Gastrocnemius medialis (tissue), 4 donors: ENCODE results near the gene SH3BGRL2. TPM values are rescaled to one million over a fixed set of nuclear protein-coding genes. Genes with fewer than 3 reads are reported as not detected.

ENCODE experiments used
- total RNA-seq, 4 donors: library from RNA; depleted of rRNA; stranded (reverse); fragments of >200 nt; gene quantifications; one replicate each; pipeline versions ENCODE4 v1.1.0 to v1.2.3, GENCODE V29; 2016

SH3BGRL2 gene
- total RNA-seq, 4 donors from 2014 or later = 8.0 to 15.7 (median 9.1) TPM

Other genes starting within 250 kb of the SH3BGRL2 start
- gene LCA5, start 93.9 kb upstream of the SH3BGRL2 start, total RNA-seq = 1 to 10 TPM in 3 of 4 donors, under 1 TPM in 1; 0.92 to 3.0 (median 1.2) TPM